Testis (tissue), 2 donors: ENCODE data around the gene RASAL2.

Experiments
- POLR2A ChIP-seq: fragments of 450-650 bp; IDR thresholded peaks from one replicate; pipeline ENCODE4 v1.6.1; 2017; ENCODE audit warnings: antibody characterized with exemption, mild to moderate bottlenecking, moderate library complexity
- TF ChIP-seq, protein P1 (sequence below), 3 experiments: fragments of 450-650 bp in 2 of 3; fragments of 200-600 bp in 1 of 3; sonication (generic) in 1 of 3; IDR thresholded peaks; one replicate each; pipeline ENCODE4 v1.5.1; 2016 to 2019; ENCODE audit warnings: antibody characterized with exemption in 3 of 3, mild to moderate bottlenecking in 2 of 3, moderate library complexity in 1 of 3

DNA sequence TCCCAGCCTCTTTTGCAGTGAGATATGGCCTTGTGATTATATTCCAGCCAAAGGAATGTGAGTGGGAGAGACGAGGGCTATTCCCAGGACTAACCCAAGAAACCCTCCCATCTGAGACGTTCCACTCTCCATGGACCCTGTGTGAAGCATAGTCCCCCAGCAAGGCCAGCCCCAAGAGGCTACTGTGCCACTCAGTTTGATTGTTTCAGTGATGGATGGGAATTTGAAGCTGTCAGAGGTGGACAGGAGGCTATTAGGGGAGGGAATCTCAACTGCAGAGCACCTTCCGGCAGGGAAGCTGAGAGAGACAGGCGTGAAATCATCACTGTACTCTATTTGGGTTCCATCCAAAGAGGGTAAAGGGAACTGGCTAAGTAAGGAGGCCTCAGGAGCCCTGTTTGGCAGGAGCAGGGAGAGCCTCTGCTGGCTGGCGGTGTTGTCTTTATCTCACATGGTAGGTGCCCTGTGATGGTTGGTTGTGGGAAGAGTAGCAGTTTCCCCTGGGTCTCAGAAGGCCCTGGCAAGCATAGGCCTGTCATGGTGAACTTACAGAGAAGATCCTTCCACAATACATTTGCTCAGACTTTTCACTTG, 415.6 kb downstream of the RASAL2 start:
- TF ChIP-seq, protein P1, sequence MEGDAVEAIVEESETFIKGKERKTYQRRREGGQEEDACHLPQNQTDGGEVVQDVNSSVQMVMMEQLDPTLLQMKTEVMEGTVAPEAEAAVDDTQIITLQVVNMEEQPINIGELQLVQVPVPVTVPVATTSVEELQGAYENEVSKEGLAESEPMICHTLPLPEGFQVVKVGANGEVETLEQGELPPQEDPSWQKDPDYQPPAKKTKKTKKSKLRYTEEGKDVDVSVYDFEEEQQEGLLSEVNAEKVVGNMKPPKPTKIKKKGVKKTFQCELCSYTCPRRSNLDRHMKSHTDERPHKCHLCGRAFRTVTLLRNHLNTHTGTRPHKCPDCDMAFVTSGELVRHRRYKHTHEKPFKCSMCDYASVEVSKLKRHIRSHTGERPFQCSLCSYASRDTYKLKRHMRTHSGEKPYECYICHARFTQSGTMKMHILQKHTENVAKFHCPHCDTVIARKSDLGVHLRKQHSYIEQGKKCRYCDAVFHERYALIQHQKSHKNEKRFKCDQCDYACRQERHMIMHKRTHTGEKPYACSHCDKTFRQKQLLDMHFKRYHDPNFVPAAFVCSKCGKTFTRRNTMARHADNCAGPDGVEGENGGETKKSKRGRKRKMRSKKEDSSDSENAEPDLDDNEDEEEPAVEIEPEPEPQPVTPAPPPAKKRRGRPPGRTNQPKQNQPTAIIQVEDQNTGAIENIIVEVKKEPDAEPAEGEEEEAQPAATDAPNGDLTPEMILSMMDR (IDR thresholded peaks at IDR 0.05), result no peak
- no peak for TF ChIP-seq POLR2A
